DND-41 (cell line): ENCODE measurements around the gene ZMIZ2.

Experiments used
- ATAC-seq: fragments of 200-7000 bp; cut with Tn5 transposase; 3 replicates; pipeline ENCODE4 v1.9.1; 2021; ENCODE audit warnings: low read depth; ENCODE audit not compliant: insufficient read depth
- DNase-seq: peaks from one replicate; pipeline ENCODE4 v3.0.0-alpha.2; 2020
- H2AFZ ChIP-seq: 2 replicates; pipeline ENCODE4 v1.6.0; 2012; ENCODE audit warnings: low read depth, low read length
- H3K27ac ChIP-seq: 2 replicates; pipeline ENCODE4 v1.5.1; 2012; ENCODE audit warnings: low read length, inconsistent platforms
- H3K27me3 ChIP-seq: fragments of 200-600 bp; sonication (generic); 2 replicates; pipeline ENCODE4 v1.6.0; 2012; ENCODE audit warnings: low read length, mild to moderate bottlenecking, inconsistent platforms; ENCODE audit not compliant: insufficient read depth, poor library complexity
- H3K36me3 ChIP-seq: 2 replicates; pipeline ENCODE4 v1.5.1; 2012; ENCODE audit warnings: low read length, inconsistent platforms; ENCODE audit not compliant: insufficient read depth
- H3K4me1 ChIP-seq: 2 replicates; pipeline ENCODE4 v1.5.1; 2012; ENCODE audit warnings: mild to moderate bottlenecking, low read length; ENCODE audit not compliant: insufficient read depth
- H3K4me2 ChIP-seq: 2 replicates; pipeline ENCODE4 v1.6.0; 2012; ENCODE audit warnings: mild to moderate bottlenecking, moderate library complexity, low read length, inconsistent platforms; ENCODE audit not compliant: insufficient read depth
- H3K4me3 ChIP-seq, 2 experiments: fragments of 200-600 bp in 1 of 2; shearing (Covaris generic) in 1 of 2; 2 replicates each; pipeline ENCODE4 v1.5.1; 2012 to 2016; ENCODE audit warnings: inconsistent platforms in 2 of 2, low read length in 2 of 2, mild to moderate bottlenecking in 2 of 2, low read depth in 1 of 2, moderate library complexity in 1 of 2
- H3K79me2 ChIP-seq: 2 replicates; pipeline ENCODE4 v1.6.0; 2012; ENCODE audit warnings: low read length, inconsistent platforms; ENCODE audit not compliant: insufficient read depth
- H3K9ac ChIP-seq: 2 replicates; pipeline ENCODE4 v1.6.0; 2012; ENCODE audit warnings: low read depth, mild to moderate bottlenecking, inconsistent platforms, low read length, moderate library complexity
- H3K9me3 ChIP-seq: 2 replicates; pipeline ENCODE4 v1.5.1; 2012; ENCODE audit warnings: low read length, moderate library complexity, mild to moderate bottlenecking, inconsistent platforms; ENCODE audit not compliant: insufficient read depth, severe bottlenecking
- H4K20me1 ChIP-seq: 2 replicates; pipeline ENCODE4 v1.6.0; 2012; ENCODE audit warnings: low read length; ENCODE audit not compliant: insufficient read depth
- EZH2 ChIP-seq: IDR thresholded peaks from 3 replicates; pipeline ENCODE4 v1.6.1; 2012; ENCODE audit warnings: borderline replicate concordance, low read depth, mild to moderate bottlenecking, moderate library complexity, low read length, inconsistent platforms; ENCODE audit not compliant: severe bottlenecking
- TF ChIP-seq, protein P1 (sequence below): IDR thresholded peaks from 2 replicates; pipeline ENCODE4 v1.5.1; 2012; ENCODE audit warnings: borderline replicate concordance, low read length, moderate library complexity, mild to moderate bottlenecking; ENCODE audit not compliant: poor library complexity, severe bottlenecking; ENCODE audit errors: extremely low read depth

ZMIZ2 gene

DNA sequence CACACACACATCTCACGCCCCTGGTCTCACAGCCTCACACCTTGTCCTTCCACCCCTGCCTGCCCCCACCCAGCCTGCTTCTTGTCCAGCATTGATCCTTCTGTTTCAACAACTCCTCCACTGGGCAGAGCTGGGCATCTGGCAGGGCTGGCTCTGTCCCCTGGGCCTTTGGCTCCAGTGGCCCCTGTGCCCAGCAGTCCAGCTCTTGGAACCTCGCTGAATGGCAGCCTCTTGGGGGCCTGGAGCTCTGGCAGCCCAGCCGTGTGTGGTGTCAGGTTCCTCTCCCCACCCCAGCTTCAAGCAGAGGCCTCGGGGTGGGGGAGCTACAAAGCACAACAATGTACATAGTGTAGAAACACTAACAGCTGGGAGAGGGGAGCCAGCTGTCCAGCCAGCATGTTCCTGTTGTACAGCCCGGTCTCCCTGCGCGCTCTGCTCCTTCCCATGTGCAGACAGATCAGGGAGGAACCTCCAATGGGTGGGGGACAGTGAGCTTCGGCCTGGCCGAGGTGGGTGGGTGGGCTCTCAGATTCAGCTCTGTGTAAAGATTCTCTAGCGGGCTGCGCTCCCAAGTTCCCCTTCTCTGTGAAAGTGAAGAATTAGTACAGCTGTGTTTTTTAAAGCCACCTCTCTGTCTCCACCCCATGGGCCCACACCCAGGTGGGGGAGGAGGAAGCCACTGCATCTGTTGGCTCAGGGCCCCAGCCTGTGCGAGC, 19.4 kb downstream of the ZMIZ2 start:
- no peaks in the 10 kb centered on the region for H3K79me2 ChIP-seq
- no peak overlapping the region for H3K9ac ChIP-seq
- no peak overlapping the region for H3K27ac ChIP-seq
- no peaks in the 10 kb centered on the region for H3K9me3 ChIP-seq
- H3K4me2 ChIP-seq: no peak overlapping the region
- H2AFZ ChIP-seq: no peak overlapping the region
- no peaks in the 10 kb centered on the region for H3K4me1 ChIP-seq
- ATAC-seq (peak; percentile 29; the same call in 1 of the 3 replicates), DNase-seq (no peak)
- peaks cover 2% of the 10 kb centered on the region; the same call in 1 of the 2 replicates for H4K20me1 ChIP-seq
- H3K27me3 ChIP-seq: no peaks in the 10 kb centered on the region
- H3K4me3 ChIP-seq: no peak overlapping the region
- TF ChIP-seq, protein P1, sequence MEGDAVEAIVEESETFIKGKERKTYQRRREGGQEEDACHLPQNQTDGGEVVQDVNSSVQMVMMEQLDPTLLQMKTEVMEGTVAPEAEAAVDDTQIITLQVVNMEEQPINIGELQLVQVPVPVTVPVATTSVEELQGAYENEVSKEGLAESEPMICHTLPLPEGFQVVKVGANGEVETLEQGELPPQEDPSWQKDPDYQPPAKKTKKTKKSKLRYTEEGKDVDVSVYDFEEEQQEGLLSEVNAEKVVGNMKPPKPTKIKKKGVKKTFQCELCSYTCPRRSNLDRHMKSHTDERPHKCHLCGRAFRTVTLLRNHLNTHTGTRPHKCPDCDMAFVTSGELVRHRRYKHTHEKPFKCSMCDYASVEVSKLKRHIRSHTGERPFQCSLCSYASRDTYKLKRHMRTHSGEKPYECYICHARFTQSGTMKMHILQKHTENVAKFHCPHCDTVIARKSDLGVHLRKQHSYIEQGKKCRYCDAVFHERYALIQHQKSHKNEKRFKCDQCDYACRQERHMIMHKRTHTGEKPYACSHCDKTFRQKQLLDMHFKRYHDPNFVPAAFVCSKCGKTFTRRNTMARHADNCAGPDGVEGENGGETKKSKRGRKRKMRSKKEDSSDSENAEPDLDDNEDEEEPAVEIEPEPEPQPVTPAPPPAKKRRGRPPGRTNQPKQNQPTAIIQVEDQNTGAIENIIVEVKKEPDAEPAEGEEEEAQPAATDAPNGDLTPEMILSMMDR: no peak
- TF ChIP-seq EZH2: no peak
- H3K36me3 ChIP-seq: peaks cover 50% of the 10 kb centered on the region

DNA sequence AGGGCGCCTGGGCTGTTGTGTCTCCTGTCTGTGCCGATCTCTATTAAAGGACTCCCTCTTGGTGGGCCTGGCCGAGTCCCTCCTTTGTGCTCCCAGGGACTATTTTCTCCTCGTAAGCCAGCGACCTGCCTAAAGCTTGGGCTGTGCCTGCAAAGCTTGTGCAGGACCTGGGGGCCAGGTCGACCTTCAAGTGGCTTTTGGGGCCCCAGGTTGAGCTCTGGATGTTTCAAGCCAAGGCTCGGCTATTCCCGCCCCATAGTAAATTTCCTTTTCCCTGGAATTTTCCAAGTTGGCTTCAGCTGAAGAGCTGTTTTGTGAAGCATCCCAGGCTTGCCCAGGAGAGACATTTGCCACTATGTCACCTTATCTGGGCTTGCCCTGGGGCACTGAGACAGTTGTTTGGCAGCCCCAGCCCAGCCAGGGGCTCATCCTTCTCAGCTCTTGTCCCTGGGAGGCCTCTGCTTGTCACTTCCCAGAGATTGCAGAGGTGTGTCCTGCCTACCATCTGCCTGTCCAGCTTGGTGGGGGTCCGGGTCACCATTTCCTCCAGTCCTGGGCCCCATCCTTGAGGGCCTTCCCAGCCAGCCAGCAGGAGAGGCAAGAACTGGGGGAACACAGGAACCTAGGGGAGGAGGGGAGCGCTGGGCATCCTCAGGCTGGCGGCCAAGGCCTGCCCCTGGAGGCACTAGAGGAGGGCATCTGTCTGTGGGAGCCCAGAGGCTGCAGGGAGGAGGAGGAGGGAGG, 20.2 kb downstream of the ZMIZ2 start:
- Histone ChIP-seq H2AFZ (no peak overlapping the region), H3K4me3 (no peak overlapping the region), H3K4me1 (no peaks in the 10 kb centered on the region), H3K9me3 (no peaks in the 10 kb centered on the region), H3K36me3 (peaks cover 44% of the 10 kb centered on the region), H3K27ac (no peak overlapping the region), H3K27me3 (no peaks in the 10 kb centered on the region), H4K20me1 (peaks cover 2% of the 10 kb centered on the region; the same call in 1 of the 2 replicates), H3K9ac (no peak overlapping the region), H3K79me2 (no peaks in the 10 kb centered on the region), H3K4me2 (no peak overlapping the region)
- DNase-seq (no peak), ATAC-seq (peak; percentile 15; the same call in 1 of the 3 replicates)
- TF ChIP-seq, protein P1: no peak
- TF ChIP-seq EZH2: no peak

DNA sequence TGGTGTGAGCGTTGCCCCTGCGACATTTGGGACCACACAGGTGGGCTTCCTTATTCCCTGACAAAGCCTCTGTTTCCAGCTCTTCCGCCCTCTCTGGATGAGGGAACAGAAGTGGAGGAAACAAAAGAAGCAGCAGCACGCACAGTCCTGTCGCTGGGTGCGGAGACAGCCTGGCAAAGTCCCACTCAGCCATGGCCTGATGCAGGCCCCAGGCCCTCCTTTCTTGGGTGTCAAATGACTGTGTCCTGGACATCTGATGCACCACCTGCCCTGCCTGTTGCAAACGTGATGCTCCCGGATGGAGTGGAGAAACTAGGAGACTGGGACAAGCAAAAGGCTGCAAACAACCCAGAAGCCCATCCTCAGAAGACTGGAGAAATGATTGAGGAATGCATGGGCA, 20.7 kb downstream of the ZMIZ2 start:
- no peak for TF ChIP-seq EZH2
- TF ChIP-seq, protein P1: no peak
- Histone ChIP-seq H3K27me3 (no peaks in the 10 kb centered on the region), H3K4me2 (no peak overlapping the region), H3K9me3 (no peaks in the 10 kb centered on the region), H3K9ac (no peak overlapping the region), H3K4me1 (no peaks in the 10 kb centered on the region), H2AFZ (no peak overlapping the region), H3K4me3 (no peak overlapping the region), H3K36me3 (peaks cover 38% of the 10 kb centered on the region), H3K27ac (no peak overlapping the region), H3K79me2 (no peaks in the 10 kb centered on the region), H4K20me1 (peaks cover 2% of the 10 kb centered on the region; the same call in 1 of the 2 replicates)
- ATAC-seq (peak; percentile 15; the same call in 1 of the 3 replicates), DNase-seq (no peak)
